ENCODE measurements around the gene KIF1C.

The KIF1C gene

DNA sequence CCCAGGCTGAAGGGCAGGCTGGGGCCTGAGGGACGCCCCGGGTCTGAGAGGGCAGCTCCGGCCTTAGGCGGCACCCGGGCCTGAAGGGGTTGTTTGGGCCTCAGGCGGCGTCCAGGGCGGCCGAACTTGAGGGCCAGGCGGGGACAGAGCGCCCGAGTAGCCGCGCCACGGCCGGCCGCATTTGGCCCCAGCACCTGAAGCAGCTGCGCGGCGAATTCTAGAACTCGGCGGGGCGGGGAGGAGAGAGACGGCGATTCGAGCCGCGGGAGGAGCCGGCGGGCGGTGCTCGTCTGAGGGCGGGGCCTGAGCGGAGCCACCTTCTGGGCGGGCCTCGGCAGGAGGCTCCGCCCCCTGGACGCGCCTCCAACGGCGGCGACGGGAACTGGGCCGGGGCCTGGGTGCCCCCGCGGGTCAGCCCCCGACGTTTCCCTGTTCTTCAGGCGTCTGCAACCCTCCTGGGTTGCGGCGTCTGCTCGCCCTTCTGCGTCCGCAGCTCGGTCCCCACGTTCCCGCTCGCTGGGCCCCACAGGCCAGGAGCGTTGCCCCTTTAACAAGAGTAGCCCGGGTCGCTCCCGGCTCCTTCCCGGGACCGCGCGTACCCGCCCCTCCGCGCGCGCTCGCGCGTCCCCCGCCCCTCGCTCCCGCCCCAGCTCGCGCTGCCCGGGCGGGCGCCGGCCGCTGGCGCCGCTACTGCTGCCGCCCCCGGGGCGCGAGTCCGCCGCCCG is at the start of gene KIF1C, which contains the start of gene INCA1:
Gene KIF1C, plus strand, starts transcription at position 649 of the 725 bp plus-strand sequence. CDS start 2,297 bp downstream, outside the sequence.
Gene INCA1, minus strand, starts transcription at position 221 of the 725 bp plus-strand sequence. CDS start 3,085 bp downstream, outside the sequence.
- DNase-seq (ENCODE audit: low read depth): no peak

DNA sequence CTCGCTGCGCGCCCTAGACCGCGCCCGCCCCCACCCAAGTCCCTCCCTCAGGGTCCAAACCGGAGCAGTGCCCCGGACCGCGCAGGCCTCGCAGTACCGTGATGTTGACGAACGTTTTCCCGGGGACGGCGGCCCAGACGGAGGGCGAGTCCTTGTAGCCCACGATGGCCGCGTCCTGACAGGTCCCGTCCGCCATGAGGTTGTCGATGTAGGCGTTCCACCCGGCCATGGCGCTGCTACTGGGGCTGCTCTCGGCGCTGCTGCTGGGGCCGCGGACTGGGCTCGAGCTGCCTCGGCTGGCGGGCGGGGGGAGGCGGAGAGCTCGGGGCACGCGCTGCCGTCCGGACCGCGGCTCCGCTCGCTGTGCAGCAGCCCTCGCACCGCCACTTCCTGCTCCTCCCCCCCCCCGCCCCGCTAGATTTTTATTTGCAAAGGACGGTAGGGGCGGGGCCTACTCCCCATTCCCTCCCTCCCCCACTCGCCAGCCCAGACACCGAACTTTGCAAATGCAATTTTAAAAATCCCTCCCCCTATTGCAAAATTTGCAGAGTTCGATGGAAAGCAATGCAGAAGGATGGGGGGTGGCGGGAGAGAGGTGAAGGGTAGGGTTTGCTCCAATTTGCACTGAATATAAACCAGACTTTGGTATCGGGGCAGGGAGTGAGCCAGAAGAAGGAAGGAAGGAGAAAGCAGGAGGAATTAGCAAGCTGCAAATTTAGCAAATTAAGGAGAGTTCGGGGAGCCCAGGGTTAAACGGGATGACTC is 49.4 kb upstream of the KIF1C start, which contains the start of gene PFN1:
Gene PFN1, minus strand, starts transcription at position 365 of the 765 bp plus-strand sequence. Its CDS starts 136 bp downstream, at position 229.
- peak; percentile 74 for DNase-seq (ENCODE audit: low read depth)

DNA sequence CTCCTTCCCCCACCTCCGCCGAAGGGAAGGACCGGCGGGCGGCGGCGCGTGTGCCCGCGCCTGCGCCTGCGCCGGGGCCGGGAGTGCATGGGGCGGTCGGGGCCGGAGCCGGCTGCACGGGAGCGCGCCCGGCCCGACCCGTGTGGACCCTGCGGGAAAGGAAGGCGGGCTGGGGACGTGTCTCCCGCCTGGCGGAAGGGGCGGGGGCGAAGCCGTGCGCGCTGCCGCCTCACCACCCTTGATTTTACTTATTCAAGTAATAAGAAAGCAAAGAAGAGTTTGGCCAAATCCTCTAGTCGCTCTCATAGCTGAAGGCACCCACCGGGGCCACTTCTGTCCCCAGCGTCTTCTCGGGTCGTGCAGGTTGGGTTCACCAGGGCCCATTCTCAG is 48.8 kb upstream of the KIF1C start:
- no peak for DNase-seq (ENCODE audit: low read depth)

DNA sequence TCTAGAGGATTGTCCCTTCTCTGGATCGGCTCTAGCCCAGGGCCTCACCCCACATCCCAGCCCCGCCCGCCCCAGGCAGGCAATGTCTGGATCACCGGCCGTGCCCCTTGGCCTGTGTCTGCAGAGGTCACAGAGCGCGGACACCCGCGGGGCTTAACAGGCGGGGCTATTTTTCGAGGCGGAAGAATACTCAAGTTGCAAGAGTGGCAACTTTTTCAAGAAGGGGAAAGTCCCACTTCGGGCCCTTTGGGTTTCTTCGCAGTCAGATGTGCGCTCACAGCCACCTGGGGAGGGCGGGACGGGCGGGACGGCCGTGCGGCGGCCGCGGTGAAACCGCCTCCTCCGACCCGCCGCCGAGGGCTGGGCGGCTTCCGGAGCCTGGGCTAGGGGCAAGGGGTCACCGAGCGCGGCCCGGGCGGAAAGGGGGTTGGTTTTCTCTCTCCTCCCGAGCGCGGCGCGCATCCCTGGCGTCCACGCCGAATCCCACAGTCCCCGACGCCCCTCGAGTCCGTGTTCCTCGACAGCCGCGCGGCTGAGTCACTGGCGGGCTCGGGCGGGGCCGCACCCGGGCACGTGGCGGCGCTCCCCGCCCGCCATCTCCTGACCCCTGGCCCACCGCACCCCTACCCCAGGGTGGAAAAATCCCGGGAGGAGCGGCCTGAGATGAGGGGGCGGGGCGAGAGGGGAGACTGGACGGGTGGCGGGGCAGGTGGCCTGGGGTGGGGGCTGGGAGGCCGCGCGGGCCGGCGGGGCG is 48.3 kb upstream of the KIF1C start:
- DNase-seq (ENCODE audit: low read depth): no peak

DNA sequence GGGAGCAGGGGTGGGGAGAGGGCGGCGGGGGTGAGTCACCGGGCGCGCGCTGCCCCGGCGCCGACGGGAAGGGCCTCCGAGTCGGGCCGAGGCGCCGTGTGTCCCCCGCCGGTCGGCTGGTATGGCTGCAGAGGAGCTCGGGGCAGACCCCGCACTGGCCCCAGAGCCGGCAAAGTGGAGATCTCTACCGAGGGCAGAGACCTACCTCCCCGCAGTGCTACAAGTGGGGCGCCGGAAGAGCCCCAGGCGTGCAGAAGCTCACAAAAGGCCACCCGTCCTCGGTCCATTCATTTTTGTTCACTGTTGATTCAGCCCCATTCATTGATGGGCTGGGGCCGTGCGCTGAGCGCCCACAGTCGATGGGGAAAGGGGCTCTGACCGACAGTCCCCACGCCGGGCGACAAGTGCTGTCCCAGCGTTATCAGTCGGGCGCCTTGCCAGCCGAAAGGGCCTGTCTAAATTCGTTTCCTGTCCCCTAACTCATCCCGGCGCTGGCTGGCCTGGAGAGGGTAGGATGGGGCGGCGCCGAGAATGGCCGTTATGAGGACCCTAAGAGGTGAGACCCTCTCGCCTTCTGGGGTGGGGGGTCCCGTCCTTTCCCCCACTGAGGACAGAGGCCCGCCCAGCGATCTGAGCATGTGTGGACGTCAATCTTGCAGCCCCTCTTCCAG is 47.5 kb upstream of the KIF1C start:
- DNase-seq (ENCODE audit: low read depth): no peak

DNA sequence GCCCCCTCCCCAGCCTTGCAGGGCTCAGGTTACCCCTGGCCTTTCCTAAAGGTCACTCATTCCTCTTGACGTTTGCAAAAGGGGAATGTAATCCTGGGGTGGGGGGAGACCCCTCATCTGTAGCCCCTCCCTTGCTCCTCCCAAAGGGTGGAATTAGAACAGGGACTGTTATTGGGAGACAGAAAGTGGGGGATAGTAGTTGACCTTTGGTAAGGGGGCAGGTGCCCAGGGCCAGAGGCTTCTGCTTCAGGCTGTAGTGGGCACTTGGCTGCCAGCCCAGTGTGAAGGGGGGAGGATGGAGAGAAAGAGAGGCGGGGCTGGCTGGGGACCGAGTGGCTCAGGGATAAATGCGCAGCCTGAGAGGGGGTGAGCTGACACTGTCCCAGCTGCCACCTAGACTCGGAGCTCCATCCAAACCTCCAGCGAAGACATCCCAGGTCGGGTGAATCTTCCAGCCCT is 47.0 kb upstream of the KIF1C start, which contains the start of gene ENO3:
Gene ENO3, plus strand, starts transcription at position 374 of the 459 bp plus-strand sequence. CDS start 711 bp downstream, outside the sequence.
- DNase-seq (ENCODE audit: low read depth): no peak

DNA sequence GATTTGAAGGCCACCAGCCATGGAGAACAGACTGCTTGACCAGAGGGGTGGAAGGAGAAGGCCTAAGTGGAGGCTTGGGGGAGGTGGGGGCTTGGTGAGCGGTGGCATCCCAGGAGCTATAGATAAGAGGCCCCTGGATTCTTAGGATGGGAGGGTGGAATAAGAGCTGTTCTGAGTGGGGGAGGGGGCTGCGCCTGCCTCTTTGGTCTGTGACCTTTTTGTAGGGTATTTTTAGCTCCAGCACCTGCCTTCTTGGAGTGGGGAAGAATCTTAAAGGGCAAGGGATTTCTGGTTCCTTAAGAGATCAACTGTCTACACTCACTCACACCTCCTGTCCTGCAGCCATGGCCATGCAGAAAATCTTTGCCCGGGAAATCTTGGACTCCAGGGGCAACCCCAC is 46.3 kb upstream of the KIF1C start:
- no peak for DNase-seq (ENCODE audit: low read depth)

DNA sequence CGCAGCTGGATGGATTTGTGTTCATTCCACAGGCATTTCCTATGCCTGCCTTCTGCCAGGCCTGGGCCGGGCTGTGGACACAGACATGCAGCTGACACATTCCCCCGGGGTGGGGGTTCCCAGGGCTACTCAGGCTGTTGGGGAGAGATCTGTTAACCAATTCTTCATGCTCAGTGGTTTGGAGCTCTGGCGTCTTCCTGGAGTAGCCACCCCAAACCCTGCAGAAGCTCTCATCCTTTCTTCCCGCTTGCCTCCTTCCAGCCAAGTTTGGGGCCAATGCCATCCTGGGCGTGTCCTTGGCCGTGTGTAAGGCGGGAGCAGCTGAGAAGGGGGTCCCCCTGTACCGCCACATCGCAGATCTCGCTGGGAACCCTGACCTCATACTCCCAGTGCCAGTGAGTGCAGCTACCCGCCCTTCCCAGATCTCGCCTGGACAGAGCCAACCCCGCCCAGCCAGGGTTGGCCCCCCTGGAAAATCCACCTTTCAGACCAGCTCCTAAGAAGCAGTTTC is 44.2 kb upstream of the KIF1C start:
- DNase-seq (ENCODE audit: low read depth): peak; percentile 68

DNA sequence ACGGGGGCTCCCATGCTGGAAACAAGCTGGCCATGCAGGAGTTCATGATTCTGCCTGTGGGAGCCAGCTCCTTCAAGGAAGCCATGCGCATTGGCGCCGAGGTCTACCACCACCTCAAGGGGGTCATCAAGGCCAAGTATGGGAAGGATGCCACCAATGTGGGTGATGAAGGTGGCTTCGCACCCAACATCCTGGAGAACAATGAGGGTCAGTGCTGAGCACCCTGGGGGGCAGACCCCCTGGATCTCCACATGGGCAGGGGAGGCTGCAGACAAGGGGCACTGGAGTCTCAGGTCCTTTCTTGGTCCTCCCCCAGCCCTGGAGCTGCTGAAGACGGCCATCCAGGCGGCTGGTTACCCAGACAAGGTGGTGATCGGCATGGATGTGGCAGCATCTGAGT is 42.7 kb upstream of the KIF1C start:
- no peak for DNase-seq (ENCODE audit: low read depth)

DNA sequence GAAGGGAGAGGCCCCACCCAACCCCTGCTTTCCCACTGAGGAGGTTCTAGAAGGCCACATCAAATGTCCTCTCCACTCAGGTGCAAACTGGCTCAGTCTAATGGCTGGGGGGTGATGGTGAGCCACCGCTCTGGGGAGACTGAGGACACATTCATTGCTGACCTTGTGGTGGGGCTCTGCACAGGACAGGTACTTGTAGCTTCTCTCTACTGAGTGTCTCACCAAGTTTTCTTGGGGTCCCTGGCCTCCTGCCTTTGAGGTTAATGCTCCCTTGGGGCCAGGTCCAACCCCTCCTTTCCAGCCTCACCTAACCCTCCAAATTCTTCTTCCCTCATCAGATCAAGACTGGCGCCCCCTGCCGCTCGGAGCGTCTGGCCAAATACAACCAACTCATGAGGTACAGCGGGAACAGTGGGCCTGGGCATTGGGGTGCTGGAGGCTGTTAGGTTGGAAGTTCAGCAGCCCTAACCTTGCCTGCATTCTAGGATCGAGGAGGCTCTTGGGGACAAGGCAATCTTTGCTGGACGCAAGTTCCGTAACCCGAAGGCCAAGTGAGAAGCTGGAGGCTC is 41.2 kb upstream of the KIF1C start:
- DNase-seq (ENCODE audit: low read depth): no peak

DNA sequence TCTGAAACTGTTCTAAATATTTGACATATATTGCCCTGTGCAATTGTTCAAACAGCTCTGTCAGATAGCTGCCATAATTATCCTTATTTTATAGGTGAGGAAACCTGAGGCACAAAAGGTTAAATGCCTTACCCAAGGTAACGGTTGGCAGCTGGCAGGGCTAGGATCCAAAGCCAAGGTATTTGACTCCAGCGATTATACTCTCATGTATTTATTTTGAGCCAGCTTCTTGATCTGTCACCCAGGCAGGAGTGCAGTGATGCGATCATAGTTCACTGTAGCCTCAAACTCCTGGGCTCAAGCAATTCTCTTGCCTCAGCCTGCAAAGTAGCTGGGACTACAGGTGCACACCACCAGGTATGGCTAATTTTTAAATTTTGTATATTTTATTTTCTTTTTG is 39.6 kb upstream of the KIF1C start:
- DNase-seq (ENCODE audit: low read depth): no peak

DNA sequence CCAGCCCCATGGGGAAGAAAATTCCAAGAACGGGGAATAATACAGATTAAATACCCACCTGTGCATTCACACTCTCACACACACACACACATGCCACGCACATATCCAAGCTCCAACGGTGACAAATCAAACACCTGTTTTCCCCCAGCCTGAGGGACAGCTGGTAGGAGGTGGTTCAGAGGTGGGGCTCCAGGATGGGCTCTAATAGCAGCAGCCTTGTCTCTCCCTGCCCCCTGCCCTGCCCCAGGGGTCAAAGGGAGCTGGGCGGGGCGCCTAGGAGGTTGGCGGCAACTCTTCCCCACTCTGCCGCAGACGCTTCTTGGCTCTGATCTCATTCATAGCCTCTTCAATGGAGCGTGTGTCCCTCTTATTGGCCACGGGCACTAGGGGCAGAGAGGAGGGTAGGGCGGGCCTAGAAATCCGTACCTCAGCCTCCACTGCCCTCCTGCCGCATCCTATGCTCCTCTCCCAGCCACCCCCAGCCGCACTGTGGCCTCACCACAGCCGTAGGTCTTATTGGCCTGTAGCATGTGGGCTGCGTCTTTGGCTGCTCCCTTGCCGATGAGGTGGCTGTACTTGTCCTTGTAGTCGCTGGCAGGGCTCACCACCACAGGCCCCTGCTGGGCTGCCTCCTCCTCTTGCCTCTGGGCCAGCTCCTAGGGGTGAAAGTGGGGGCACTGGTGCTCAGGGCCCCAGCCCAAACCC is 38.3 kb upstream of the KIF1C start:
- no peak for DNase-seq (ENCODE audit: low read depth)

DNA sequence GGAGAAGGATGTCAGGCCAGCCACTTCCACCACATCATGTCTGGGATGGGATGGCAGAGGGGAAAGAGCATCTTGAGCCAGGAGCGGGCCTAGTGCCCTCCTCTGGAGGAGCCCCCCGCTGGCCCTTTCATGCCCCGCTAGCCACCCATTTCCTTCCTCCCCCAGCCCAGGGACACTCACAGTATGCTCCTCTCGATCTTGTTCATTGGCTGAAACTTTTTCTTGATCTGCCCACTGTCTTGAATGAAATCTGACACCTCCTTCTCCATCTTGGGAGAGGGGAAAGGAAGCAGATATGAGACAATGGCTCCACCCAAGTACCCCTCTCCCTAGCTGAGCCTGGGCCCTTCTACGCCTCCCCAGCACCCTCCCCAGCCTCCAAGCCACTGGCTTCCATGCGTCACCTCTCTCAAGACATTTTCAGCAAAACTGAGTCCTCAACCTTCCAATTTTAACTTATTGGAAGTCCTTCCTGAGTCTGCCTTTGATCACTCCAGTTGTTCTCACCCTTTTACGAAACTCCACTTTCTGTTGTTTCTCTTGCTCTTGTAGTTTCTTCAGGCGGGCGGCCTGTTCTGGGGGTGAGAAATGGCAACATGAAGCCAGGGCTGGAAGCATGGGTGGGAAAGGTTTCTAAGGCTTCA is 37.3 kb upstream of the KIF1C start:
- no peak for DNase-seq (ENCODE audit: low read depth)

DNA sequence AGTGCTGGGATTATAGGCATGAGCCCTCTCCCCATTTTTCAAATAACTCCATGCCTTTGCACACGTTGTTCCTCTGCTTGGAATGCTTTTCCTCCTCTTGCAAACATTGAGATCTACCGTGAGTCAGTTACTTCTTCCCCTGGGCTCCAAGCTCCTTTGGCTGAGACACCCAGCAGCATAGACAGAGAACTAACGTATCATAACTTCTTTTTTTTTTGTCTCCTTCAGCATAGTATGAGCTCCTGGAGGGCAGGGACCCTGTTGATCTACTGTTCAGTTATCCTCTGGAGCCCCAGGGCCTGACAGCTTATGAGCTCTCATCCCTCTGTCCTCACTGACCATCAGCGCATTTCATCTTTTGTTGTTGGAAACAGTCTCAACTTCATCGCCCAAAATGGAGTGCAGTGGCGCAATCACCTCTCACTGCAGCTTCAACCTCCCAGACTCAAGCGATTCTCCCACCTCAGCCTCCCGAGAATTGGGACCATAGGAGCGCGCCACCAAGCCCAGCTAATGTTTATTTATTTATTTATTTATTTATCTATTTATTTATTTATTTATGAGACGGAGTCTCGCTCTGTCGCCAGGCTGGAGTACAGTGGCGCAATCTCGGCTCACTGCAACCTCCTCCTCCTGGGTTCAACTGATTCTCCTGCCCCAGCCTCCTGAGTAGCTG is 32.3 kb upstream of the KIF1C start:
- no peak for DNase-seq (ENCODE audit: low read depth)

DNA sequence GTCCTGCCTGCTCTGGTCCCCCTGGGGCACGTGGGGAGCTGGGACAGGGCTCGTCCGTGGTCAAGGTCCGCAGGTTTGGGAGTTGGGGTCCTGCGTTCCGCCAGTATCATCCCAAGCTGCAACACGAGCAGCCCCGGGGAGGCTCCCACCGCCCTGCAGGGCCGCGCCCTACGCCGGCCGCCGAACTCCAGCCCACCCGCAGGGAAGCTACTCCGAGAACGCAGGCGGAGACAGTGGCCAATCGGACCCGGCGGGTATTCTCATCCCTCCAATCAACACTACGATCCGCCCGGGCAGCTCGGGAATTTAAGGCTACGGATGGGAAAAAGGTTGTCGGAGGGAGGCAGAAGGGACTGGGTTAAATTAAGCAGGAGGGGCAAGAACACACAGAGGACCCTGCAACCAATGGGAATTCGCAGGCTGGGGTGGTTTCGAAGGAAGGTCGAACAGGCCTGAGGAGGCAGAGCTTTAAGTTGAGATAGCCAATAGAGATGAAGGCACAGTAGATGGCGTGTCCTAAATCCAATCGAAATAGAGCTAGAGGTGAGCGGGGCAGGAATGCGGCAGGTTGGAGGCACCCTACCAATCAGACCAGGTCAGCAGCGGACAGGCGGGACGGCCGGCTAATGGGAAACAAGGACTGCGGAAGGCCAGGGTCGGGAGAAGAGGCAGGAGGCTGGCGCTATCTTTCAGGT is 30.8 kb upstream of the KIF1C start:
- peak; percentile 99 for DNase-seq (ENCODE audit: low read depth)

DNA sequence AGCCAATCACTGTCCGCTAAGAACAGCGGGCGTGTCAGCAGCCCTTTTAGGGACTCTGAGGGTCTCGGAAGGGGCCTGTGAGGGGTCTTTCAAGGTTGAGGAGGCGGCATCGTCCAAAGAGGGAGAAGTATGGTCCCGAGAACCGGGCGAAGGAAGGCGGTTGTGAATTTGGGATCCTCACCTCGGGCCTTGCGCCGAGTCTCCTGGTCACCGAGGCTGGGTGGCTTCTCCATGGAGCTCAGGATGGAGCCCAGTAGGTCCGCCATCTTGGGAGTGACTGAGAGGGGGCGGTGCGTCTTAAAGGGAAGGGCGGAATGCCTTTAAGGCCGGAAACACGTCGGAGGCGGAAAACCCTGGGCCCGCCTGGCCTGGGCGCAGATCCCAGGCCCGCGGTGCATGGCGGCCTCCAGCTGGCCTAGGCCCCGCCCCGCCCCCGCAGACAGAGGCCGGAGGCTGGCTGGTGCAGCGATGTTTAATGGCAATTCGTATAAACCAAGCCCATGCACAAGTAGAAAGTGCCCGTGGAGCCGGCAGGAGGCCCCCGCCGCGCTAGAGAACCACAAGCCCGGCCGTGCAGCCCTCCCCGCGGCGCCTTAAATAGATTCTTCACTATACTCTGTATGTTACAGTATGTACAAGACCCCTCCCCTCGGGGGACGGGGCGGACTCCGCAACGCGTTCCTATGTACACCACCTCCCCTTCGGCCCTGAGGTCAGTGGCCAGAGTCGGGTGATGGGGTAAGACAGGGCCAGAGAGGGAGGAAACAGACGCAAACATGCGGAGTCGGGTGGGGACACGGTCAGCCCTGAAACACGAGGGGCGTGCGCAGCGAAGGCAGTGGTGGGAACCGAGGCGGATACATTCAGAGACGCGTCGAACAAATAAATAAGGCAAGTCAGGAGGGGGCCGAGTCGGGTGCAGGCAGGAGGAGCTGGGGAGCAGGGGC is 29.9 kb upstream of the KIF1C start, which contains the start of gene SPAG7:
Gene SPAG7, minus strand, starts transcription at position 279 of the 947 bp plus-strand sequence. Its CDS starts 13 bp downstream, at position 266.
- peak; percentile 85 for DNase-seq (ENCODE audit: low read depth)

DNA sequence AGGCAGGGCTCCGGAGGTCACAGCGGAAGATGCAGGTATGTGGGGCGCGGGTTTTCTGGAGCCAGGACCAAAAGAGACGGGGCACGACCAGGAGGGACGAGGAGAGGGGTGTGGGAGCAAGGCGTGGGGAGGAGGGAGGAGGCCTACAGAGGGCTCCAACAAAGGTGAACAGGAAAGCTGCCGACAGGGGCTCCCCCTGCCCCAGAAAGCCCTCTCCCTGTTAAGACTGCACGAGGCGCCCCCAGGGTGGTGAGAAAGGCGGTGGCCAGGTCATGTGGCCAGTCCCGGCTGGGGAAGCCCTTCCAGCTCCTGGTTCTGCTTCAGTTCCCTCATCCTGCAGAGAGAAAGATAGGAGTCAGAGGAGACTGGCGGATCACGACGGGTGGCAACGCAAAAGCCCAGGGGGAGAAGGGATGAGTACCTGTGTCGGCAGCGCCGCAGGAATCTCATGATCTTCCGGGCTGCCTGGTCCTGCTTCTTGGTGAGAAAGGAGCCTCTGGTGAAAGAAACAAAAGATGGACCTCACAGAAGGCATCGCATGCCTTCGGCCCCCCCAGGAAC is 29.2 kb upstream of the KIF1C start:
- no peak for DNase-seq (ENCODE audit: low read depth)

Data from GM04503 (cell line).